Colonic mucosa (tissue), 4 donors: Measurements from ENCODE around the gene CFAP157. TPM values are rescaled to one million over a fixed set of nuclear protein-coding genes. Genes with fewer than 3 reads are reported as not detected.

Source experiments
- DNase-seq: peaks from one replicate; pipeline ENCODE4 v3.0.0-alpha.2; 2020
- H3K27ac ChIP-seq: fragments of 200-600 bp; one replicate; pipeline ENCODE4 v1.8.0; 2021
- H3K27me3 ChIP-seq: fragments of 200-600 bp; one replicate; pipeline ENCODE4 v1.8.0; 2021
- H3K36me3 ChIP-seq: fragments of 200-600 bp; one replicate; pipeline ENCODE4 v1.8.0; 2021
- H3K4me1 ChIP-seq: fragments of 200-600 bp; one replicate; pipeline ENCODE4 v1.8.0; 2021; ENCODE audit warnings: mild to moderate bottlenecking
- H3K4me3 ChIP-seq: fragments of 200-600 bp; one replicate; pipeline ENCODE4 v1.8.0; 2021
- H3K9ac ChIP-seq, 2 donors: one replicate each; pipeline ENCODE4 v1.7.0; 2013; ENCODE audit warnings: control low read depth in 2 of 2, low read depth in 2 of 2, low read length in 2 of 2
- H3K9me3 ChIP-seq: fragments of 200-600 bp; one replicate; pipeline ENCODE4 v1.8.0; 2021
- CTCF ChIP-seq: fragments of 200-600 bp; IDR thresholded peaks from one replicate; pipeline ENCODE4 v1.8.0; 2022; ENCODE audit warnings: antibody characterized with exemption, mild to moderate bottlenecking
- intact Hi-C: fragments of 100-400 bp; cut with DNase I; formaldehyde crosslinking; loops from one replicate; pipeline ENCODE4 v1.14.1; 2022
- total RNA-seq, 2 donors: library from RNA; stranded (reverse); fragmentation: NEBNext Ultra II Directional in 1 of 2; extraction: Animal tissue kit (Norgen Biotek cat#: 25700) in 1 of 2; gene quantifications; one replicate each; pipeline ENCODE4 v1.2.1, GENCODE V29; 2021
- donor health status: healthy.
- donor health status: DM: no; HTN: no; CAD: no.
- donor health status: DM: no; HTN: no; CAD: no.

Gene CFAP157
- total RNA-seq, 2 donors from 2014 or later = 0.12 TPM; not detected in 1

- H3K27ac ChIP-seq = no peak overlapping the region
- H3K36me3 ChIP-seq = no peaks in the 10 kb centered on the region
- no peak for TF ChIP-seq CTCF
- H3K4me3 ChIP-seq = no peak overlapping the region
- H3K27me3 ChIP-seq = no peaks in the 10 kb centered on the region
- intact Hi-C loops = no loop called here
- DNase-seq = no peak
- H3K4me1 ChIP-seq = no peaks in the 10 kb centered on the region
- no peak overlapping the region for H3K9ac ChIP-seq
- H3K9me3 ChIP-seq = no peaks in the 10 kb centered on the region
Measured at GRCh38 chr9:127664678-127665507, 41.9 kb upstream of the CFAP157 start.

GRCh38 chr9:127667127-127667844 is 39.5 kb upstream of the CFAP157 start:
- Histone ChIP-seq H3K4me3 (no peak overlapping the region), H3K36me3 (no peaks in the 10 kb centered on the region), H3K9ac (no peak overlapping the region), H3K4me1 (no peaks in the 10 kb centered on the region), H3K27me3 (no peaks in the 10 kb centered on the region), H3K9me3 (no peaks in the 10 kb centered on the region), H3K27ac (no peak overlapping the region)
- intact Hi-C loops = no loop called here
- DNase-seq = no peak
- no peak for TF ChIP-seq CTCF

- intact Hi-C loops = no loop called here
- Histone ChIP-seq H3K9me3 (no peaks in the 10 kb centered on the region), H3K4me1 (no peaks in the 10 kb centered on the region), H3K27ac (no peak overlapping the region), H3K4me3 (no peak overlapping the region), H3K9ac (no peak overlapping the region), H3K36me3 (no peaks in the 10 kb centered on the region), H3K27me3 (no peaks in the 10 kb centered on the region)
- DNase-seq = no peak
- TF ChIP-seq CTCF = no peak
Measured at GRCh38 chr9:127667906-127668305, 38.9 kb upstream of the CFAP157 start.

- Histone ChIP-seq H3K27me3 (no peaks in the 10 kb centered on the region), H3K27ac (no peak overlapping the region), H3K9ac (no peak overlapping the region), H3K4me1 (no peaks in the 10 kb centered on the region), H3K9me3 (no peaks in the 10 kb centered on the region), H3K4me3 (no peak overlapping the region), H3K36me3 (no peaks in the 10 kb centered on the region)
- DNase-seq = no peak
- intact Hi-C loops = no loop called here
- no peak for TF ChIP-seq CTCF
Measured at GRCh38 chr9:127673234-127673633, 33.6 kb upstream of the CFAP157 start.

- H3K36me3 ChIP-seq = no peaks in the 10 kb centered on the region
- intact Hi-C loops = no loop called here
- no peaks in the 10 kb centered on the region for H3K4me1 ChIP-seq
- no peaks in the 10 kb centered on the region for H3K9me3 ChIP-seq
- TF ChIP-seq CTCF = no peak
- H3K27ac ChIP-seq = no peak overlapping the region
- no peak overlapping the region for H3K4me3 ChIP-seq
- no peak overlapping the region for H3K9ac ChIP-seq
- DNase-seq = no peak
- H3K27me3 ChIP-seq = no peaks in the 10 kb centered on the region
Measured at GRCh38 chr9:127676638-127677037, 30.1 kb upstream of the CFAP157 start.
